Neural cell (in vitro differentiated cells): ENCODE data around the gene GOLGA8A.
"Not testable (repeated sequence)": the region's sequence is repeated elsewhere in the genome, so short reads cannot be mapped to it uniquely, and the experiment has no call there.

Experiments
- CTCF ChIP-seq: fragments of 450-650 bp; IDR thresholded peaks from 2 replicates; pipeline ENCODE4 v1.5.1; 2014; ENCODE audit warnings: antibody characterized with exemption, mild to moderate bottlenecking, moderate library complexity; ENCODE audit not compliant: poor library complexity, severe bottlenecking
- TAF1 ChIP-seq: IDR thresholded peaks from 2 replicates; pipeline ENCODE4 v1.6.1; 2012; ENCODE audit warnings: low read depth

GRCh38 chr15:34409511-34409910 lies 28.1 kb downstream of the GOLGA8A start:
- TF ChIP-seq CTCF, TAF1: not testable (repeated sequence)
